Thoracic aorta (tissue), 2 donors: Measurements from ENCODE around the gene ZNF497. TPM values are rescaled to one million over a fixed set of nuclear protein-coding genes. Genes with fewer than 3 reads are reported as not detected.

Experiments used
- ATAC-seq: fragments of 150-250 bp; one replicate; pipeline ENCODE4 v1.8.0; 2017; ENCODE audit warnings: low read depth; ENCODE audit not compliant: insufficient number of reproducible peaks, low FRiP score
- DNase-seq: peaks from one replicate; pipeline ENCODE4 v3.0.0-alpha.2; 2020; ENCODE audit warnings: low spot score
- H3K27ac ChIP-seq, 2 donors: fragments of 200-600 bp; sonication (generic); 1 replicate in 1 of 2; 2 replicates in 1 of 2; pipeline ENCODE4 v1.5.1; 2016; ENCODE audit warnings: mild to moderate bottlenecking in 2 of 2, moderate library complexity in 2 of 2
- H3K27me3 ChIP-seq: fragments of 200-600 bp; sonication (generic); replicated peaks from 2 replicates; pipeline ENCODE4 v1.6.0; 2016; ENCODE audit warnings: mild to moderate bottlenecking; ENCODE audit not compliant: insufficient read depth
- H3K36me3 ChIP-seq: fragments of 200-600 bp; sonication (generic); one replicate; pipeline ENCODE4 v1.5.1; 2016
- H3K4me1 ChIP-seq, 2 donors: fragments of 200-600 bp; sonication (generic); 1 replicate in 1 of 2; 2 replicates in 1 of 2; pipeline versions ENCODE4 v1.5.1 to v1.6.0; 2016; ENCODE audit warnings: low read depth in 2 of 2, mild to moderate bottlenecking in 1 of 2; ENCODE audit not compliant: control insufficient read depth in 1 of 2
- H3K4me3 ChIP-seq: fragments of 200-600 bp; sonication (generic); 2 replicates; pipeline ENCODE4 v1.5.1; 2016; ENCODE audit warnings: mild to moderate bottlenecking
- H3K9me3 ChIP-seq: fragments of 200-600 bp; sonication (generic); 2 replicates; pipeline ENCODE4 v1.5.1; 2016
- total RNA-seq, 2 donors: library from RNA; depleted of rRNA; stranded (reverse); fragments of >200 nt; gene quantifications; one replicate each; pipeline versions ENCODE4 v1.1.0 to v1.2.3, GENCODE V29; 2016
- TF ChIP-seq, protein P1 (sequence below): fragments of 200-600 bp; sonication (generic); IDR thresholded peaks from one replicate; pipeline ENCODE4 v1.5.1; 2019; ENCODE audit warnings: antibody characterized with exemption

The ZNF497 gene
- total RNA-seq, 2 donors from 2014 or later = 2.3 TPM; not detected in 1

- TF ChIP-seq, protein P1, sequence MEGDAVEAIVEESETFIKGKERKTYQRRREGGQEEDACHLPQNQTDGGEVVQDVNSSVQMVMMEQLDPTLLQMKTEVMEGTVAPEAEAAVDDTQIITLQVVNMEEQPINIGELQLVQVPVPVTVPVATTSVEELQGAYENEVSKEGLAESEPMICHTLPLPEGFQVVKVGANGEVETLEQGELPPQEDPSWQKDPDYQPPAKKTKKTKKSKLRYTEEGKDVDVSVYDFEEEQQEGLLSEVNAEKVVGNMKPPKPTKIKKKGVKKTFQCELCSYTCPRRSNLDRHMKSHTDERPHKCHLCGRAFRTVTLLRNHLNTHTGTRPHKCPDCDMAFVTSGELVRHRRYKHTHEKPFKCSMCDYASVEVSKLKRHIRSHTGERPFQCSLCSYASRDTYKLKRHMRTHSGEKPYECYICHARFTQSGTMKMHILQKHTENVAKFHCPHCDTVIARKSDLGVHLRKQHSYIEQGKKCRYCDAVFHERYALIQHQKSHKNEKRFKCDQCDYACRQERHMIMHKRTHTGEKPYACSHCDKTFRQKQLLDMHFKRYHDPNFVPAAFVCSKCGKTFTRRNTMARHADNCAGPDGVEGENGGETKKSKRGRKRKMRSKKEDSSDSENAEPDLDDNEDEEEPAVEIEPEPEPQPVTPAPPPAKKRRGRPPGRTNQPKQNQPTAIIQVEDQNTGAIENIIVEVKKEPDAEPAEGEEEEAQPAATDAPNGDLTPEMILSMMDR = no peak
- no peaks in the 10 kb centered on the region for H3K27me3 ChIP-seq
These were observed 10.4 kb downstream of the ZNF497 start for GRCh38 chr19:58351990-58352755.

GRCh38 chr19:58351558-58351878, 11.0 kb downstream of the ZNF497 start:
- H3K9me3 ChIP-seq = no peaks in the 10 kb centered on the region
- DNase-seq (no peak), ATAC-seq (no peak)
- no peak overlapping the region for H3K4me3 ChIP-seq
- TF ChIP-seq, protein P1 = no peak
- H3K36me3 ChIP-seq = no peaks in the 10 kb centered on the region
- H3K27me3 ChIP-seq = no peaks in the 10 kb centered on the region
- H3K27ac ChIP-seq = no peak overlapping the region
- H3K4me1 ChIP-seq = peaks cover 0 to 14% of the 10 kb centered on the region in 2 donors

More at GRCh38 chr19:58351990-58352755, 10.4 kb downstream of the ZNF497 start:
- no peak overlapping the region for H3K4me3 ChIP-seq
- no peak for DNase-seq
- H3K27ac ChIP-seq = no peak overlapping the region
- H3K9me3 ChIP-seq = no peaks in the 10 kb centered on the region
- H3K36me3 ChIP-seq = no peaks in the 10 kb centered on the region
- peaks cover 0 to 14% of the 10 kb centered on the region in 2 donors for H3K4me1 ChIP-seq
- ATAC-seq = no peak

DNA sequence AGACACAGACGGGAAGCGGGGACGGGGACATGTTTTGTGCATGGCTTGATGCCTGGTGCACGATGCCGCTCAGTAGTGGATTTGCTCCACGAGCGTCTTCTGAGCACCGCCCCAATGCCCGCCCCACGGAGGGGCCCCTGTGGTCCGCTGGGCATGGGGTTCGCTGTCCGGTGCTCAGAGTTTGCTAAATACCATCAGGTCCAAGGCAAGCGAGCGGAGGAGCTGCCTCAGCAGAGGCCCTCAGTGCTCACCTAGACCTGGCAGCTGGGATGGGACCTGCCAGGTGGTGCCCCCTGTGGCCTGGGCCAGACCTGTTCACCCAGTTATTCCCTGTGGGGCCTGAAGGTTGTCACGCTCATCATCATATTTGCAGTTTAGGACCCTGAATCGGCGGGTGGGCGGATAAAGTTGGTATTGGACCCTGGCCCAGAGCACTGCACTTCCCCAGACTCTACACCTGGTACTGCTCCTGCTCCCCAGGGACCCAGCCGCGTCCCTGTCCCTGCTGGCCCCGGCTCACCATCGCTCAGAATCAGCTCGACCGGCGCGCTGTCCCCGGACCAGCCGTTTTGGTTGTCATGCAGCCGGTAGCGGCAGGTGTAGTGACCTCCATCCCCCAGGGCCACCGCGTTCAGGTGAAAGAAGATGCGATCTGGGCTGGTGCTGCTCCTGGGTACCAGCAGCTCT, 11.5 kb downstream of the ZNF497 start:
- no peak overlapping the region for H3K27ac ChIP-seq
- no peak overlapping the region for H3K4me3 ChIP-seq
- TF ChIP-seq, protein P1 = no peak
- DNase-seq (no peak), ATAC-seq (no peak)
- H3K4me1 ChIP-seq = peaks cover 0 to 18% of the 10 kb centered on the region in 2 donors
- no peaks in the 10 kb centered on the region for H3K36me3 ChIP-seq
- H3K27me3 ChIP-seq = no peaks in the 10 kb centered on the region
- H3K9me3 ChIP-seq = no peaks in the 10 kb centered on the region

DNA sequence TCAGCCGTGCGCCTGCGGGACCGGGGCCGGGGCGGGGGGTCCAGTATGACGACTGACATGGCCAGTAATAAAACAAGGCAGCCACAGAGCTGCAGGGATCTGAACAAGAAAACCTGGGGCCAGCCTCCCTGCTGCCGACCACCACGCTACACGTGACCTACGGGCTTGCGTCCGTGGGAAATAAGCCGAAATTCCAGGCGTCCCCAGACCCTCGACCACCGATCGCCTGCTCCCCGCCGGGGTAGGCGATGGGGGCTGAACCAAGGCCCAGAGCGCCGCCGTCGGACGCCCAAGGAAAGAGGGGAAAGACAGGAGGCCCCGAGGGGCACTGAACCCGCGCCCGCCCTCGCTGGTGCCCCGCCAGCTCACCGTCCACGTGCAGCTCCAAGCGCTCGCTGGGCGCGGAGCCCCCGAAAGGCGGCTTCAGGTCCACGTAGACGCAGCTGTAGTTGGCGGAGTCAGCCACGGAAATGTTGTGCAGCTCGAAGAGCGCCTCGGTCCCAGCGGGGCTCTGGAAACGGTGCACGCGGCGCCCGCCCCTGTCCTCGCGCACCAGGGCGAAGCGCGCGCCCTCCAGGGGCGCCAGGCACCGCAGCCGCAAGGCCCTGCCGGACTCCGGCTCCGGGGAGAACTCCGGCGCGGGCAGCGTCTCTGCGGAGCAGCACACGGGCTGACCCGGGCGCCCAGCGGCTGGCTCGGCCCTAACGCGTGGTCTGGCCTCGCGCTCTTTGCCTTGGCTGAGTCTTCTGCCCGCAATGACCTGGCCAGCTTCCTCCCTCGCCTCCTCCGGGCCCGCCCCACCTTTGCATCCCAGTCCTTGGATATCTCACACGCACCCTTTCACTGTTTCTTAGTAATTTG, 12.3 kb downstream of the ZNF497 start:
- H3K4me3 ChIP-seq = peak overlapping the region; percentile 19
- ATAC-seq = no peak
- H3K27me3 ChIP-seq = no peaks in the 10 kb centered on the region

More for the DNA sequence above, 12.3 kb downstream of the ZNF497 start:
- no peak overlapping the region for H3K27ac ChIP-seq
- H3K36me3 ChIP-seq = no peaks in the 10 kb centered on the region
- DNase-seq = no peak
- no peaks in the 10 kb centered on the region for H3K9me3 ChIP-seq
- TF ChIP-seq, protein P1 = no peak
- H3K4me1 ChIP-seq = peaks cover 0 to 18% of the 10 kb centered on the region in 2 donors
